HepG2 (cell line): Measurements from ENCODE around the gene CACNA1H. TPM values are rescaled to one million over a fixed set of nuclear protein-coding genes. Genes with fewer than 3 reads are reported as not detected.

ENCODE experiments used
- ATAC-seq: fragments of 200-7000 bp; cut with Tn5 transposase; 3 replicates; pipeline ENCODE4 v1.9.1; 2020; ENCODE audit warnings: mild to moderate bottlenecking, moderate library complexity
- BruUV-seq: library from RNA; stranded (reverse); fragments of 400-500 nt; replicated peaks from 2 replicates; lab custom pipeline; 2021; lab: Mats Ljungman, UMichigan
- CTCF ChIA-PET: fragments of 300-600 bp; formaldehyde crosslinking; extraction: SDS; loops from one replicate; lab custom pipeline; 2021; ENCODE audit warnings: low total read pairs, inconsistent platforms, low intra/inter-chr PET ratio; lab: Yijun Ruan, JAX
- POLR2A ChIA-PET: fragments of 350-600 bp; sonication (Branson Sonifier 250); formaldehyde crosslinking; loops from one replicate; lab custom pipeline; 2020; ENCODE audit warnings: antibody characterized with exemption, inconsistent platforms; lab: Yijun Ruan, JAX
- DNase-seq: peaks from one replicate; pipeline ENCODE4 v3.0.0-alpha.2; 2015; ENCODE audit warnings: low spot score
- FAIRE-seq: peaks from 3 replicates; lab custom pipeline; 2011; peaks lifted over from hg19 to GRCh38; lab: Jason Lieb, UNC
- H2AFZ ChIP-seq: one replicate; pipeline ENCODE4 v1.6.1; 2011; ENCODE audit warnings: low read length, inconsistent platforms
- H3K27ac ChIP-seq: fragments of 300-600 bp; 3 replicates; pipeline ENCODE4 v1.8.0; 2011; ENCODE audit warnings: mixed run types, mild to moderate bottlenecking, mixed read lengths, low read length, inconsistent platforms; ENCODE audit not compliant: insufficient read depth; ENCODE audit errors: extremely low read length
- H3K27me3 ChIP-seq, 2 experiments: fragments of 200-600 bp in 1 of 2; 2 replicates in 1 of 2; 3 replicates in 1 of 2; pipeline versions ENCODE4 v1.6.0 to v1.8.0; 2011; ENCODE audit warnings: low read length in 2 of 2, mild to moderate bottlenecking in 2 of 2, moderate library complexity in 2 of 2, inconsistent platforms in 1 of 2; ENCODE audit not compliant: insufficient read depth in 2 of 2, control insufficient read depth in 1 of 2
- H3K36me3 ChIP-seq, 2 experiments: fragments of 200-600 bp in 1 of 2; replicated peaks in 1 of 2; 2 replicates in 1 of 2; 3 replicates in 1 of 2; pipeline versions ENCODE4 v1.5.1 to v1.8.0; 2011; ENCODE audit warnings: low read length in 2 of 2, inconsistent platforms in 1 of 2; ENCODE audit not compliant: insufficient read depth in 2 of 2, control insufficient read depth in 1 of 2
- H3K4me1 ChIP-seq: 2 replicates; pipeline ENCODE4 v1.5.1; 2012; ENCODE audit warnings: low read length, inconsistent platforms; ENCODE audit not compliant: insufficient read depth
- H3K4me2 ChIP-seq: 2 replicates; pipeline ENCODE4 v1.6.0; 2011; ENCODE audit warnings: low read depth, low read length, inconsistent platforms
- H3K4me3 ChIP-seq, 3 experiments: fragments of 200-600 bp in 1 of 3; sonication (generic), shearing (Covaris generic) in 1 of 3; replicated peaks in 1 of 3; 2 replicates each; pipeline ENCODE4 v1.5.1; 2011 to 2016; ENCODE audit warnings: low read length in 3 of 3, inconsistent platforms in 2 of 3, low read depth in 2 of 3, mild to moderate bottlenecking in 2 of 3, control low read depth in 1 of 3, mixed read lengths in 1 of 3; ENCODE audit not compliant: insufficient read depth in 1 of 3
- H3K79me2 ChIP-seq: one replicate; pipeline ENCODE4 v1.6.1; 2011; ENCODE audit warnings: low read length, inconsistent platforms; ENCODE audit not compliant: insufficient read depth
- H3K9ac ChIP-seq: 2 replicates; pipeline ENCODE4 v1.6.0; 2011; ENCODE audit warnings: mild to moderate bottlenecking, low read depth, low read length, inconsistent platforms; ENCODE audit not compliant: insufficient read depth
- H3K9me3 ChIP-seq: 2 replicates; pipeline ENCODE4 v1.5.1; 2012; ENCODE audit warnings: mild to moderate bottlenecking, low read length
- H4K20me1 ChIP-seq: 2 replicates; pipeline ENCODE4 v1.6.0; 2011; ENCODE audit warnings: inconsistent platforms, mild to moderate bottlenecking, low read length, moderate library complexity; ENCODE audit not compliant: insufficient read depth
- ARHGAP35 ChIP-seq: sonication (generic); formaldehyde crosslinking; IDR thresholded peaks from 2 replicates; pipeline ENCODE4 v1.9.0; 2022; ENCODE audit warnings: mild to moderate bottlenecking, inconsistent platforms, moderate library complexity, missing genetic modification reagents, borderline replicate concordance
- FOXC1 ChIP-seq: sonication (generic); formaldehyde crosslinking; IDR thresholded peaks from 2 replicates; pipeline ENCODE4 v1.8.0; 2022; ENCODE audit warnings: mild to moderate bottlenecking, missing genetic modification reagents, borderline replicate concordance
- ZNF263 ChIP-seq: sonication (generic); formaldehyde crosslinking; IDR thresholded peaks from 2 replicates; pipeline ENCODE4 v1.4.0; 2020; ENCODE audit warnings: missing genetic modification reagents
- WGBS: methylation state at CpG from one replicate; pipeline ENCODE4 v1.1.6; 2017; ENCODE audit warnings: low lambda C conversion rate; 5-methylcytosine and 5-hydroxymethylcytosine counted together
- in situ Hi-C: cut with HindIII; loops from 2 replicates; pipeline ENCODE4 v1.10.0; 2017; ENCODE audit warnings: low pct_unique_long_range_greater_than_20kb; ENCODE audit not compliant: extremely low pct_ligation_motif_present
- intact Hi-C: fragments of 100-400 bp; cut with micrococcal nuclease; formaldehyde crosslinking; loops from one replicate; pipeline ENCODE4 v1.10.0; 2022; ENCODE audit not compliant: unreplicated experiment
- polyA plus RNA-seq, 8 experiments: library from polyadenylated mRNA; depleted of rRNA in 3 of 8; stranded (reverse) in 7 of 8; unstranded in 1 of 8; fragments of >200 nt; fragmentation: Illumina TruSeq in 4 of 8; extraction: Trizol in 4 of 8; gene quantifications; 2 replicates each; pipeline versions ENCODE4 v1.2.1 to v1.2.3, GENCODE V29; 2011 to 2016; ENCODE audit warnings: low read depth in 4 of 8, missing spikeins in 1 of 8, mixed read lengths in 1 of 8; ENCODE audit not compliant: insufficient read depth in 1 of 8
- total RNA-seq, 5 experiments: library from RNA; depleted of rRNA; stranded (reverse); fragments of >200 nt; fragmentation: Illumina TruSeq; extraction: Trizol; gene quantifications; 2 replicates each; pipeline ENCODE4 v1.2.3, GENCODE V29; 2016; ENCODE audit warnings: low read depth in 1 of 5
- TF ChIP-seq, protein P1 (sequence below): sonication (generic); formaldehyde crosslinking; IDR thresholded peaks from 2 replicates; pipeline ENCODE4 v1.5.0; 2020; ENCODE audit warnings: mild to moderate bottlenecking, low read depth, missing genetic modification reagents, borderline replicate concordance
- TF ChIP-seq, protein P2 (sequence below): sonication (generic); formaldehyde crosslinking; IDR thresholded peaks from 2 replicates; pipeline ENCODE4 v1.4.0; 2020; ENCODE audit warnings: missing genetic modification reagents
- TF ChIP-seq, protein P3 (sequence below): sonication (generic); formaldehyde crosslinking; IDR thresholded peaks from 2 replicates; pipeline ENCODE4 v1.9.0; 2021; ENCODE audit warnings: mild to moderate bottlenecking, missing genetic modification reagents
- TF ChIP-seq, protein P4 (sequence below): sonication (generic); formaldehyde crosslinking; conservative IDR thresholded peaks from 2 replicates; pipeline ENCODE4 v1.8.0; 2022; ENCODE audit warnings: missing genetic modification reagents
- TF ChIP-seq, protein P5 (sequence below): sonication (generic); formaldehyde crosslinking; IDR thresholded peaks from 2 replicates; pipeline ENCODE4 v1.8.0; 2022; ENCODE audit warnings: mild to moderate bottlenecking, missing genetic modification reagents, borderline replicate concordance

CACNA1H gene
- total and polyA plus RNA-seq, 2 of the 13 experiments (the other 11 are each of a cell fraction or from before 2014, with no cell fraction given) = 0.40 to 1.8 TPM

DNA sequence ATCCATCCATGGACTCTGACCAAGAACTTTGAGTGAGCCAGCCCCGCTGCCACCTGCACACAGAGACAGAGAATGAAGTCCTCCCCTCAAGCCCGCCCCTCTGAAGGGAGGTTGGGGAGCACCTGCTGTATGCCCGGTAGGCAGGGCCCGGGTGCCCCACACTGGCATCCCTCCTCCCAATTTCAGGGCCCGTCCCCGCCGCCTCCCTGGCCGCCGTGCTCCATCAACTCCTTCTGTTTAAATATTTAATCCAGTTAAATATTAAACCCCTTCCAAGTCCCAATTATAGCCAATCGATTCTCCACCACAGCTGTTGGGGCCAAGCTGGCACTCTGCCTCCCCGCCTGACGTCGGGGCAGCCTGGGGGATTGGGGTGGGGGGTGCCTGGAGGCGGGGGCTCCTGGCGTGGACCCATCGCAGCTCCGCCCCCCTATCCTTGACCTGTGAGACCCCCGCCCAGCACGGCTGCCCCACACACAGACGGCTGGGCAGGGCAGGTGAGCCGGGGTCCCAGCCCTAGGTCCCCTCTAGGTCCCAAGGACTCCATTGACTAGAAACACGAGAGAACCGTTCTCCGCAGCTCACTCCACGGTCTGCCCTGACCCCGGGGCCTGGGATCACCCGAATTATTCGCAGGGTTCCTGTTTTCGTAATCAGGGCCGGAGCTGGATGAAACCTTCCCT lies 18.0 kb upstream of the CACNA1H start:
- Histone ChIP-seq H3K79me2 (no peaks in the 10 kb centered on the region), H3K27me3 (peaks cover 12 to 55% of the 10 kb centered on the region in 2 experiments), H4K20me1 (0 out of 2 replicates have a peak, but pooled peaks cover 6% of the 10 kb centered on the region), H3K36me3 (no peaks in the 10 kb centered on the region), H2AFZ (no peak overlapping the region), H3K4me1 (no peaks in the 10 kb centered on the region), H3K4me3 (no peak overlapping the region), H3K9me3 (no peaks in the 10 kb centered on the region), H3K9ac (no peak overlapping the region), H3K27ac (no peak overlapping the region), H3K4me2 (no peak overlapping the region)
- POLR2A ChIA-PET = interaction anchor here (0.6 to 0.7 kb wide), 2 partner anchors 16 to 39 kb away, joined by 3 read pairs; no protein-coding TSS in a partner anchor
- no TSS peak for BruUV-seq
- ATAC-seq = no peak
- in situ Hi-C loops (no loop called here), intact Hi-C loops (no loop called here)
- 20% methylated on average over 13 of the region's 30 CpGs for WGBS
- CTCF ChIA-PET = no interaction called here
- DNase-seq = no peak
- FAIRE-seq = no peak
- TF ChIP-seq ARHGAP35 (CRISPR knock-in tag) = no peak
- TF ChIP-seq, protein P1, sequence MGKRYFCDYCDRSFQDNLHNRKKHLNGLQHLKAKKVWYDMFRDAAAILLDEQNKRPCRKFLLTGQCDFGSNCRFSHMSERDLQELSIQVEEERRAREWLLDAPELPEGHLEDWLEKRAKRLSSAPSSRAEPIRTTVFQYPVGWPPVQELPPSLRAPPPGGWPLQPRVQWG = no peak
- TF ChIP-seq FOXC1 (CRISPR knock-in tag) = no peak
- TF ChIP-seq, protein P2, sequence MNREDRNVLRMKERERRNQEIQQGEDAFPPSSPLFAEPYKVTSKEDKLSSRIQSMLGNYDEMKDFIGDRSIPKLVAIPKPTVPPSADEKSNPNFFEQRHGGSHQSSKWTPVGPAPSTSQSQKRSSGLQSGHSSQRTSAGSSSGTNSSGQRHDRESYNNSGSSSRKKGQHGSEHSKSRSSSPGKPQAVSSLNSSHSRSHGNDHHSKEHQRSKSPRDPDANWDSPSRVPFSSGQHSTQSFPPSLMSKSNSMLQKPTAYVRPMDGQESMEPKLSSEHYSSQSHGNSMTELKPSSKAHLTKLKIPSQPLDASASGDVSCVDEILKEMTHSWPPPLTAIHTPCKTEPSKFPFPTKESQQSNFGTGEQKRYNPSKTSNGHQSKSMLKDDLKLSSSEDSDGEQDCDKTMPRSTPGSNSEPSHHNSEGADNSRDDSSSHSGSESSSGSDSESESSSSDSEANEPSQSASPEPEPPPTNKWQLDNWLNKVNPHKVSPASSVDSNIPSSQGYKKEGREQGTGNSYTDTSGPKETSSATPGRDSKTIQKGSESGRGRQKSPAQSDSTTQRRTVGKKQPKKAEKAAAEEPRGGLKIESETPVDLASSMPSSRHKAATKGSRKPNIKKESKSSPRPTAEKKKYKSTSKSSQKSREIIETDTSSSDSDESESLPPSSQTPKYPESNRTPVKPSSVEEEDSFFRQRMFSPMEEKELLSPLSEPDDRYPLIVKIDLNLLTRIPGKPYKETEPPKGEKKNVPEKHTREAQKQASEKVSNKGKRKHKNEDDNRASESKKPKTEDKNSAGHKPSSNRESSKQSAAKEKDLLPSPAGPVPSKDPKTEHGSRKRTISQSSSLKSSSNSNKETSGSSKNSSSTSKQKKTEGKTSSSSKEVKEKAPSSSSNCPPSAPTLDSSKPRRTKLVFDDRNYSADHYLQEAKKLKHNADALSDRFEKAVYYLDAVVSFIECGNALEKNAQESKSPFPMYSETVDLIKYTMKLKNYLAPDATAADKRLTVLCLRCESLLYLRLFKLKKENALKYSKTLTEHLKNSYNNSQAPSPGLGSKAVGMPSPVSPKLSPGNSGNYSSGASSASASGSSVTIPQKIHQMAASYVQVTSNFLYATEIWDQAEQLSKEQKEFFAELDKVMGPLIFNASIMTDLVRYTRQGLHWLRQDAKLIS (CRISPR knock-in tag) = no peak
- TF ChIP-seq, protein P3, sequence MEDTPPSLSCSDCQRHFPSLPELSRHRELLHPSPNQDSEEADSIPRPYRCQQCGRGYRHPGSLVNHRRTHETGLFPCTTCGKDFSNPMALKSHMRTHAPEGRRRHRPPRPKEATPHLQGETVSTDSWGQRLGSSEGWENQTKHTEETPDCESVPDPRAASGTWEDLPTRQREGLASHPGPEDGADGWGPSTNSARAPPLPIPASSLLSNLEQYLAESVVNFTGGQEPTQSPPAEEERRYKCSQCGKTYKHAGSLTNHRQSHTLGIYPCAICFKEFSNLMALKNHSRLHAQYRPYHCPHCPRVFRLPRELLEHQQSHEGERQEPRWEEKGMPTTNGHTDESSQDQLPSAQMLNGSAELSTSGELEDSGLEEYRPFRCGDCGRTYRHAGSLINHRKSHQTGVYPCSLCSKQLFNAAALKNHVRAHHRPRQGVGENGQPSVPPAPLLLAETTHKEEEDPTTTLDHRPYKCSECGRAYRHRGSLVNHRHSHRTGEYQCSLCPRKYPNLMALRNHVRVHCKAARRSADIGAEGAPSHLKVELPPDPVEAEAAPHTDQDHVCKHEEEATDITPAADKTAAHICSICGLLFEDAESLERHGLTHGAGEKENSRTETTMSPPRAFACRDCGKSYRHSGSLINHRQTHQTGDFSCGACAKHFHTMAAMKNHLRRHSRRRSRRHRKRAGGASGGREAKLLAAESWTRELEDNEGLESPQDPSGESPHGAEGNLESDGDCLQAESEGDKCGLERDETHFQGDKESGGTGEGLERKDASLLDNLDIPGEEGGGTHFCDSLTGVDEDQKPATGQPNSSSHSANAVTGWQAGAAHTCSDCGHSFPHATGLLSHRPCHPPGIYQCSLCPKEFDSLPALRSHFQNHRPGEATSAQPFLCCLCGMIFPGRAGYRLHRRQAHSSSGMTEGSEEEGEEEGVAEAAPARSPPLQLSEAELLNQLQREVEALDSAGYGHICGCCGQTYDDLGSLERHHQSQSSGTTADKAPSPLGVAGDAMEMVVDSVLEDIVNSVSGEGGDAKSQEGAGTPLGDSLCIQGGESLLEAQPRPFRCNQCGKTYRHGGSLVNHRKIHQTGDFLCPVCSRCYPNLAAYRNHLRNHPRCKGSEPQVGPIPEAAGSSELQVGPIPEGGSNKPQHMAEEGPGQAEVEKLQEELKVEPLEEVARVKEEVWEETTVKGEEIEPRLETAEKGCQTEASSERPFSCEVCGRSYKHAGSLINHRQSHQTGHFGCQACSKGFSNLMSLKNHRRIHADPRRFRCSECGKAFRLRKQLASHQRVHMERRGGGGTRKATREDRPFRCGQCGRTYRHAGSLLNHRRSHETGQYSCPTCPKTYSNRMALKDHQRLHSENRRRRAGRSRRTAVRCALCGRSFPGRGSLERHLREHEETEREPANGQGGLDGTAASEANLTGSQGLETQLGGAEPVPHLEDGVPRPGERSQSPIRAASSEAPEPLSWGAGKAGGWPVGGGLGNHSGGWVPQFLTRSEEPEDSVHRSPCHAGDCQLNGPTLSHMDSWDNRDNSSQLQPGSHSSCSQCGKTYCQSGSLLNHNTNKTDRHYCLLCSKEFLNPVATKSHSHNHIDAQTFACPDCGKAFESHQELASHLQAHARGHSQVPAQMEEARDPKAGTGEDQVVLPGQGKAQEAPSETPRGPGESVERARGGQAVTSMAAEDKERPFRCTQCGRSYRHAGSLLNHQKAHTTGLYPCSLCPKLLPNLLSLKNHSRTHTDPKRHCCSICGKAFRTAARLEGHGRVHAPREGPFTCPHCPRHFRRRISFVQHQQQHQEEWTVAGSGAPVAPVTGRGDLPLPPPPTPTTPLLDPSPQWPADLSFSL (CRISPR knock-in tag) = no peak
- TF ChIP-seq, protein P4, sequence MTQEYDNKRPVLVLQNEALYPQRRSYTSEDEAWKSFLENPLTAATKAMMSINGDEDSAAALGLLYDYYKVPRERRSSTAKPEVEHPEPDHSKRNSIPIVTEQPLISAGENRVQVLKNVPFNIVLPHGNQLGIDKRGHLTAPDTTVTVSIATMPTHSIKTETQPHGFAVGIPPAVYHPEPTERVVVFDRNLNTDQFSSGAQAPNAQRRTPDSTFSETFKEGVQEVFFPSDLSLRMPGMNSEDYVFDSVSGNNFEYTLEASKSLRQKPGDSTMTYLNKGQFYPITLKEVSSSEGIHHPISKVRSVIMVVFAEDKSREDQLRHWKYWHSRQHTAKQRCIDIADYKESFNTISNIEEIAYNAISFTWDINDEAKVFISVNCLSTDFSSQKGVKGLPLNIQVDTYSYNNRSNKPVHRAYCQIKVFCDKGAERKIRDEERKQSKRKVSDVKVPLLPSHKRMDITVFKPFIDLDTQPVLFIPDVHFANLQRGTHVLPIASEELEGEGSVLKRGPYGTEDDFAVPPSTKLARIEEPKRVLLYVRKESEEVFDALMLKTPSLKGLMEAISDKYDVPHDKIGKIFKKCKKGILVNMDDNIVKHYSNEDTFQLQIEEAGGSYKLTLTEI (CRISPR knock-in tag) = no peak
- TF ChIP-seq, protein P5, sequence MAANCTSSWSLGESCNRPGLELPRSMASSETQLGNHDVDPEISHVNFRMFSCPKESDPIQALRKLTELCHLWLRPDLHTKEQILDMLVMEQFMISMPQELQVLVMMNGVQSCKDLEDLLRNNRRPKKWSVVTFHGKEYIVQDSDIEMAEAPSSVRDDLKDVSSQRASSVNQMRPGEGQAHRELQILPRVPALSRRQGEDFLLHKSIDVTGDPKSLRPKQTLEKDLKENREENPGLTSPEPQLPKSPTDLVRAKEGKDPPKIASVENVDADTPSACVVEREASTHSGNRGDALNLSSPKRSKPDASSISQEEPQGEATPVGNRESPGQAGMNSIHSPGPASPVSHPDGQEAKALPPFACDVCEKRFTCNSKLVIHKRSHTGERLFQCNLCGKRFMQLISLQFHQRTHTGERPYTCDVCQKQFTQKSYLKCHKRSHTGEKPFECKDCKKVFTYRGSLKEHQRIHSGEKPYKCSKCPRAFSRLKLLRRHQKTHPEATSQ (CRISPR knock-in tag) = no peak
- TF ChIP-seq ZNF263 (CRISPR knock-in tag) = peak; percentile 93
